HepG2 (cell line): Measurements from ENCODE around the gene COL9A2. TPM values are rescaled to one million over a fixed set of nuclear protein-coding genes. Genes with fewer than 3 reads are reported as not detected.

ENCODE experiments used
- ATAC-seq: fragments of 200-7000 bp; cut with Tn5 transposase; 3 replicates; pipeline ENCODE4 v1.9.1; 2020; ENCODE audit warnings: mild to moderate bottlenecking, moderate library complexity
- BruUV-seq: library from RNA; stranded (reverse); fragments of 400-500 nt; replicated peaks from 2 replicates; lab custom pipeline; 2021; lab: Mats Ljungman, UMichigan
- CTCF ChIA-PET: fragments of 300-600 bp; formaldehyde crosslinking; extraction: SDS; loops from one replicate; lab custom pipeline; 2021; ENCODE audit warnings: low total read pairs, inconsistent platforms, low intra/inter-chr PET ratio; lab: Yijun Ruan, JAX
- POLR2A ChIA-PET: fragments of 350-600 bp; sonication (Branson Sonifier 250); formaldehyde crosslinking; loops from one replicate; lab custom pipeline; 2020; ENCODE audit warnings: antibody characterized with exemption, inconsistent platforms; lab: Yijun Ruan, JAX
- DNase-seq: peaks from one replicate; pipeline ENCODE4 v3.0.0-alpha.2; 2015; ENCODE audit warnings: low spot score
- FAIRE-seq: peaks from 3 replicates; lab custom pipeline; 2011; peaks lifted over from hg19 to GRCh38; lab: Jason Lieb, UNC
- H2AFZ ChIP-seq: one replicate; pipeline ENCODE4 v1.6.1; 2011; ENCODE audit warnings: low read length, inconsistent platforms
- H3K27ac ChIP-seq: fragments of 300-600 bp; 3 replicates; pipeline ENCODE4 v1.8.0; 2011; ENCODE audit warnings: mixed run types, mild to moderate bottlenecking, mixed read lengths, low read length, inconsistent platforms; ENCODE audit not compliant: insufficient read depth; ENCODE audit errors: extremely low read length
- H3K27me3 ChIP-seq, 2 experiments: fragments of 200-600 bp in 1 of 2; 2 replicates in 1 of 2; 3 replicates in 1 of 2; pipeline versions ENCODE4 v1.6.0 to v1.8.0; 2011; ENCODE audit warnings: low read length in 2 of 2, mild to moderate bottlenecking in 2 of 2, moderate library complexity in 2 of 2, inconsistent platforms in 1 of 2; ENCODE audit not compliant: insufficient read depth in 2 of 2, control insufficient read depth in 1 of 2
- H3K36me3 ChIP-seq, 2 experiments: fragments of 200-600 bp in 1 of 2; replicated peaks in 1 of 2; 2 replicates in 1 of 2; 3 replicates in 1 of 2; pipeline versions ENCODE4 v1.5.1 to v1.8.0; 2011; ENCODE audit warnings: low read length in 2 of 2, inconsistent platforms in 1 of 2; ENCODE audit not compliant: insufficient read depth in 2 of 2, control insufficient read depth in 1 of 2
- H3K4me1 ChIP-seq: 2 replicates; pipeline ENCODE4 v1.5.1; 2012; ENCODE audit warnings: low read length, inconsistent platforms; ENCODE audit not compliant: insufficient read depth
- H3K4me2 ChIP-seq: 2 replicates; pipeline ENCODE4 v1.6.0; 2011; ENCODE audit warnings: low read depth, low read length, inconsistent platforms
- H3K4me3 ChIP-seq, 3 experiments: fragments of 200-600 bp in 1 of 3; sonication (generic), shearing (Covaris generic) in 1 of 3; replicated peaks in 1 of 3; 2 replicates each; pipeline ENCODE4 v1.5.1; 2011 to 2016; ENCODE audit warnings: low read length in 3 of 3, inconsistent platforms in 2 of 3, low read depth in 2 of 3, mild to moderate bottlenecking in 2 of 3, control low read depth in 1 of 3, mixed read lengths in 1 of 3; ENCODE audit not compliant: insufficient read depth in 1 of 3
- H3K79me2 ChIP-seq: one replicate; pipeline ENCODE4 v1.6.1; 2011; ENCODE audit warnings: low read length, inconsistent platforms; ENCODE audit not compliant: insufficient read depth
- H3K9ac ChIP-seq: 2 replicates; pipeline ENCODE4 v1.6.0; 2011; ENCODE audit warnings: mild to moderate bottlenecking, low read depth, low read length, inconsistent platforms; ENCODE audit not compliant: insufficient read depth
- H3K9me3 ChIP-seq: 2 replicates; pipeline ENCODE4 v1.5.1; 2012; ENCODE audit warnings: mild to moderate bottlenecking, low read length
- H4K20me1 ChIP-seq: 2 replicates; pipeline ENCODE4 v1.6.0; 2011; ENCODE audit warnings: inconsistent platforms, mild to moderate bottlenecking, low read length, moderate library complexity; ENCODE audit not compliant: insufficient read depth
- EED ChIP-seq: sonication (generic); formaldehyde crosslinking; IDR thresholded peaks from 2 replicates; pipeline ENCODE4 v1.5.0; 2020; ENCODE audit warnings: mild to moderate bottlenecking, missing genetic modification reagents
- GZF1 ChIP-seq: sonication (generic); formaldehyde crosslinking; IDR thresholded peaks from 2 replicates; pipeline ENCODE4 v1.5.1; 2020; ENCODE audit warnings: mild to moderate bottlenecking, missing genetic modification reagents
- KLF13 ChIP-seq: sonication (generic); formaldehyde crosslinking; IDR thresholded peaks from 2 replicates; pipeline ENCODE4 v1.4.0; 2020; ENCODE audit warnings: mild to moderate bottlenecking, missing genetic modification reagents
- LCORL ChIP-seq, 2 experiments: fragments of 450-650 bp in 1 of 2; sonication (generic) in 1 of 2; formaldehyde crosslinking in 1 of 2; IDR thresholded peaks; 2 replicates each; pipeline versions ENCODE4 v1.5.0 to v1.6.1; 2017 to 2020; ENCODE audit warnings: antibody characterized with exemption in 1 of 2, missing genetic modification reagents in 1 of 2
- MEIS2 ChIP-seq: sonication (generic); formaldehyde crosslinking; IDR thresholded peaks from 2 replicates; pipeline ENCODE4 v1.9.0; 2021; ENCODE audit warnings: mild to moderate bottlenecking, missing genetic modification reagents
- MXI1 ChIP-seq: IDR thresholded peaks from 3 replicates; pipeline ENCODE4 v1.6.1; 2012; ENCODE audit warnings: low read depth, low read length, inconsistent platforms, borderline replicate concordance
- NFE2L1 ChIP-seq: sonication (generic); formaldehyde crosslinking; IDR thresholded peaks from 2 replicates; pipeline ENCODE4 v1.4.0; 2020; ENCODE audit warnings: missing genetic modification reagents, mild to moderate bottlenecking, borderline replicate concordance
- SAP130 ChIP-seq: IDR thresholded peaks from 2 replicates; pipeline ENCODE4 v1.6.1; 2016; ENCODE audit warnings: low read depth
- TAF1 ChIP-seq: sonication (generic); formaldehyde crosslinking; IDR thresholded peaks from 2 replicates; pipeline ENCODE4 v1.4.0; 2020; ENCODE audit warnings: missing genetic modification reagents
- THAP11 ChIP-seq: IDR thresholded peaks from 2 replicates; pipeline ENCODE4 v1.6.1; 2016; ENCODE audit warnings: missing biosample characterization, missing genetic modification reagents
- ZNF275 ChIP-seq: sonication (generic); formaldehyde crosslinking; IDR thresholded peaks from 2 replicates; pipeline ENCODE4 v1.8.0; 2022; ENCODE audit warnings: missing genetic modification reagents, mild to moderate bottlenecking, inconsistent platforms, borderline replicate concordance
- ZNF549 ChIP-seq: sonication (generic); formaldehyde crosslinking; IDR thresholded peaks from 2 replicates; pipeline ENCODE4 v1.5.0; 2020; ENCODE audit warnings: missing genetic modification reagents
- WGBS: methylation state at CpG from one replicate; pipeline ENCODE4 v1.1.6; 2017; ENCODE audit warnings: low lambda C conversion rate; 5-methylcytosine and 5-hydroxymethylcytosine counted together
- in situ Hi-C: cut with HindIII; loops from 2 replicates; pipeline ENCODE4 v1.10.0; 2017; ENCODE audit warnings: low pct_unique_long_range_greater_than_20kb; ENCODE audit not compliant: extremely low pct_ligation_motif_present
- intact Hi-C: fragments of 100-400 bp; cut with micrococcal nuclease; formaldehyde crosslinking; loops from one replicate; pipeline ENCODE4 v1.10.0; 2022; ENCODE audit not compliant: unreplicated experiment
- polyA plus RNA-seq, 8 experiments: library from polyadenylated mRNA; depleted of rRNA in 3 of 8; stranded (reverse) in 7 of 8; unstranded in 1 of 8; fragments of >200 nt; fragmentation: Illumina TruSeq in 4 of 8; extraction: Trizol in 4 of 8; gene quantifications; 2 replicates each; pipeline versions ENCODE4 v1.2.1 to v1.2.3, GENCODE V29; 2011 to 2016; ENCODE audit warnings: low read depth in 4 of 8, missing spikeins in 1 of 8, mixed read lengths in 1 of 8; ENCODE audit not compliant: insufficient read depth in 1 of 8
- total RNA-seq, 5 experiments: library from RNA; depleted of rRNA; stranded (reverse); fragments of >200 nt; fragmentation: Illumina TruSeq; extraction: Trizol; gene quantifications; 2 replicates each; pipeline ENCODE4 v1.2.3, GENCODE V29; 2016; ENCODE audit warnings: low read depth in 1 of 5
- TF ChIP-seq, protein P1 (sequence below): sonication (generic); formaldehyde crosslinking; IDR thresholded peaks from 2 replicates; pipeline ENCODE4 v1.5.0; 2020; ENCODE audit warnings: mild to moderate bottlenecking, missing genetic modification reagents, borderline replicate concordance
- TF ChIP-seq, protein P2 (sequence below): sonication (generic); formaldehyde crosslinking; IDR thresholded peaks from 2 replicates; pipeline ENCODE4 v1.5.0; 2020; ENCODE audit warnings: missing genetic modification reagents

The COL9A2 gene
- total and polyA plus RNA-seq, 2 of the 13 experiments (the other 11 are each of a cell fraction or from before 2014, with no cell fraction given) = 20.2 to 26.9 TPM

DNA sequence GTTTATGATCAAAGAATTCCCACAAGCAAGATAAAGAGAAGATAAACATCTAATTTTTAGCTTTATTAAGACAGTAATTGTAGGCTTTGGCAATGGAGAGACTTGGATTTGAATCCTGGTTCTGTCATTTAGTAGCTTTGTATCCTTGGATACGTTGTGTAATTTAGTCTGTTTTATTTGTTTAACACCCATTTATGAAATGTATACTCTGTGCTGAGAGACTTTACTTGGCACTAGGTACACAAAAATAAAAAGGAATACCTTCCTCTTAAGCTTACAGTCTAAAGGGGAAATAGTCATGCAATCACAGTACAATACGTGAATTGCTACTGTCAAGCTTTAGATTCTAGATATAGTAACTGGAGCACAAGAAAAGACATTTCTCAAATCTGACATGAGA, 35.2 kb downstream of the COL9A2 start:
- H4K20me1 ChIP-seq = no peaks in the 10 kb centered on the region
- WGBS = 70% methylated on average over 2 of the region's 2 CpGs
- no peak overlapping the region for H3K4me2 ChIP-seq
- FAIRE-seq (no peak), ATAC-seq (no peak; the same call in 2 of the 3 replicates), DNase-seq (peak; percentile 16)
- BruUV-seq = no TSS peak
- ChIA-PET POLR2A (interaction anchor here (1.2 kb wide), 1 partner anchor 35 kb away, joined by 3 read pairs; the partner anchor contains the start of gene COL9A2), CTCF (no interaction called here)
- no peak overlapping the region for H2AFZ ChIP-seq
- H3K9ac ChIP-seq = no peak overlapping the region
- in situ Hi-C loops = no loop called here
- peak overlapping the region; percentile 14 for H3K27ac ChIP-seq
- no peak overlapping the region for H3K4me3 ChIP-seq
- intact Hi-C loops = no loop called here
- no peaks in the 10 kb centered on the region for H3K27me3 ChIP-seq
- H3K9me3 ChIP-seq = no peaks in the 10 kb centered on the region
- no peaks in the 10 kb centered on the region for H3K79me2 ChIP-seq
- H3K4me1 ChIP-seq = peaks cover 5% of the 10 kb centered on the region; the same call in 1 of the 2 replicates
- peaks cover 3 to 38% of the 10 kb centered on the region in 2 experiments for H3K36me3 ChIP-seq
- TF ChIP-seq ZNF549 (CRISPR knock-in tag) = no peak
- TF ChIP-seq MXI1 = no peak
- TF ChIP-seq KLF13 (CRISPR knock-in tag) = no peak
- TF ChIP-seq, protein P1, sequence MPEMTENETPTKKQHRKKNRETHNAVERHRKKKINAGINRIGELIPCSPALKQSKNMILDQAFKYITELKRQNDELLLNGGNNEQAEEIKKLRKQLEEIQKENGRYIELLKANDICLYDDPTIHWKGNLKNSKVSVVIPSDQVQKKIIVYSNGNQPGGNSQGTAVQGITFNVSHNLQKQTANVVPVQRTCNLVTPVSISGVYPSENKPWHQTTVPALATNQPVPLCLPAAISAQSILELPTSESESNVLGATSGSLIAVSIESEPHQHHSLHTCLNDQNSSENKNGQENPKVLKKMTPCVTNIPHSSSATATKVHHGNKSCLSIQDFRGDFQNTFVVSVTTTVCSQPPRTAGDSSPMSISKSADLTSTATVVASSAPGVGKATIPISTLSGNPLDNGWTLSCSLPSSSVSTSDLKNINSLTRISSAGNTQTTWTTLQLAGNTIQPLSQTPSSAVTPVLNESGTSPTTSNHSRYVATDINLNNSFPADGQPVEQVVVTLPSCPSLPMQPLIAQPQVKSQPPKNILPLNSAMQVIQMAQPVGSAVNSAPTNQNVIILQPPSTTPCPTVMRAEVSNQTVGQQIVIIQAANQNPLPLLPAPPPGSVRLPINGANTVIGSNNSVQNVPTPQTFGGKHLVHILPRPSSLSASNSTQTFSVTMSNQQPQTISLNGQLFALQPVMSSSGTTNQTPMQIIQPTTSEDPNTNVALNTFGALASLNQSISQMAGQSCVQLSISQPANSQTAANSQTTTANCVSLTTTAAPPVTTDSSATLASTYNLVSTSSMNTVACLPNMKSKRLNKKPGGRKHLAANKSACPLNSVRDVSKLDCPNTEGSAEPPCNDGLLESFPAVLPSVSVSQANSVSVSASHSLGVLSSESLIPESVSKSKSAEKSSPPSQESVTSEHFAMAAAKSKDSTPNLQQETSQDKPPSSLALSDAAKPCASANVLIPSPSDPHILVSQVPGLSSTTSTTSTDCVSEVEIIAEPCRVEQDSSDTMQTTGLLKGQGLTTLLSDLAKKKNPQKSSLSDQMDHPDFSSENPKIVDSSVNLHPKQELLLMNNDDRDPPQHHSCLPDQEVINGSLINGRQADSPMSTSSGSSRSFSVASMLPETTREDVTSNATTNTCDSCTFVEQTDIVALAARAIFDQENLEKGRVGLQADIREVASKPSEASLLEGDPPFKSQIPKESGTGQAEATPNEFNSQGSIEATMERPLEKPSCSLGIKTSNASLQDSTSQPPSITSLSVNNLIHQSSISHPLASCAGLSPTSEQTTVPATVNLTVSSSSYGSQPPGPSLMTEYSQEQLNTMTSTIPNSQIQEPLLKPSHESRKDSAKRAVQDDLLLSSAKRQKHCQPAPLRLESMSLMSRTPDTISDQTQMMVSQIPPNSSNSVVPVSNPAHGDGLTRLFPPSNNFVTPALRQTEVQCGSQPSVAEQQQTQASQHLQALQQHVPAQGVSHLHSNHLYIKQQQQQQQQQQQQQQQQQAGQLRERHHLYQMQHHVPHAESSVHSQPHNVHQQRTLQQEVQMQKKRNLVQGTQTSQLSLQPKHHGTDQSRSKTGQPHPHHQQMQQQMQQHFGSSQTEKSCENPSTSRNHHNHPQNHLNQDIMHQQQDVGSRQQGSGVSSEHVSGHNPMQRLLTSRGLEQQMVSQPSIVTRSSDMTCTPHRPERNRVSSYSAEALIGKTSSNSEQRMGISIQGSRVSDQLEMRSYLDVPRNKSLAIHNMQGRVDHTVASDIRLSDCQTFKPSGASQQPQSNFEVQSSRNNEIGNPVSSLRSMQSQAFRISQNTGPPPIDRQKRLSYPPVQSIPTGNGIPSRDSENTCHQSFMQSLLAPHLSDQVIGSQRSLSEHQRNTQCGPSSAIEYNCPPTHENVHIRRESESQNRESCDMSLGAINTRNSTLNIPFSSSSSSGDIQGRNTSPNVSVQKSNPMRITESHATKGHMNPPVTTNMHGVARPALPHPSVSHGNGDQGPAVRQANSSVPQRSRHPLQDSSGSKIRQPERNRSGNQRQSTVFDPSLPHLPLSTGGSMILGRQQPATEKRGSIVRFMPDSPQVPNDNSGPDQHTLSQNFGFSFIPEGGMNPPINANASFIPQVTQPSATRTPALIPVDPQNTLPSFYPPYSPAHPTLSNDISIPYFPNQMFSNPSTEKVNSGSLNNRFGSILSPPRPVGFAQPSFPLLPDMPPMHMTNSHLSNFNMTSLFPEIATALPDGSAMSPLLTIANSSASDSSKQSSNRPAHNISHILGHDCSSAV (CRISPR knock-in tag) = no peak
- no peak for TF ChIP-seq GZF1 (CRISPR knock-in tag)
- no peak for TF ChIP-seq EED (CRISPR knock-in tag)
- TF ChIP-seq THAP11 = no peak
- TF ChIP-seq SAP130 = no peak
- TF ChIP-seq, protein P2, sequence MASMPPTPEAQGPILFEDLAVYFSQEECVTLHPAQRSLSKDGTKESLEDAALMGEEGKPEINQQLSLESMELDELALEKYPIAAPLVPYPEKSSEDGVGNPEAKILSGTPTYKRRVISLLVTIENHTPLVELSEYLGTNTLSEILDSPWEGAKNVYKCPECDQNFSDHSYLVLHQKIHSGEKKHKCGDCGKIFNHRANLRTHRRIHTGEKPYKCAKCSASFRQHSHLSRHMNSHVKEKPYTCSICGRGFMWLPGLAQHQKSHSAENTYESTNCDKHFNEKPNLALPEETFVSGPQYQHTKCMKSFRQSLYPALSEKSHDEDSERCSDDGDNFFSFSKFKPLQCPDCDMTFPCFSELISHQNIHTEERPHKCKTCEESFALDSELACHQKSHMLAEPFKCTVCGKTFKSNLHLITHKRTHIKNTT = no peak
- TF ChIP-seq LCORL (IDR thresholded peaks at IDR 0.05) = no peak
- TF ChIP-seq LCORL (CRISPR knock-in tag; IDR thresholded peaks at IDR 0.05) = no peak
- TF ChIP-seq MEIS2 (CRISPR knock-in tag) = no peak
- TF ChIP-seq NFE2L1 (CRISPR knock-in tag) = no peak
- no peak for TF ChIP-seq TAF1 (CRISPR knock-in tag)
- TF ChIP-seq ZNF275 (CRISPR knock-in tag) = no peak
